HG03442 (cell line): ENCODE data around the gene NOTCH1.
"Not testable (repeated sequence)": the region's sequence is repeated elsewhere in the genome, so short reads cannot be mapped to it uniquely, and the experiment has no call there.

Experiments
- ATAC-seq: cut with Tn5 transposase; IDR thresholded peaks from one replicate; pipeline ENCODE4 v1.9.1; 2021; ENCODE audit warnings: mild to moderate bottlenecking, moderate library complexity; ENCODE audit not compliant: unreplicated experiment

Gene NOTCH1

DNA sequence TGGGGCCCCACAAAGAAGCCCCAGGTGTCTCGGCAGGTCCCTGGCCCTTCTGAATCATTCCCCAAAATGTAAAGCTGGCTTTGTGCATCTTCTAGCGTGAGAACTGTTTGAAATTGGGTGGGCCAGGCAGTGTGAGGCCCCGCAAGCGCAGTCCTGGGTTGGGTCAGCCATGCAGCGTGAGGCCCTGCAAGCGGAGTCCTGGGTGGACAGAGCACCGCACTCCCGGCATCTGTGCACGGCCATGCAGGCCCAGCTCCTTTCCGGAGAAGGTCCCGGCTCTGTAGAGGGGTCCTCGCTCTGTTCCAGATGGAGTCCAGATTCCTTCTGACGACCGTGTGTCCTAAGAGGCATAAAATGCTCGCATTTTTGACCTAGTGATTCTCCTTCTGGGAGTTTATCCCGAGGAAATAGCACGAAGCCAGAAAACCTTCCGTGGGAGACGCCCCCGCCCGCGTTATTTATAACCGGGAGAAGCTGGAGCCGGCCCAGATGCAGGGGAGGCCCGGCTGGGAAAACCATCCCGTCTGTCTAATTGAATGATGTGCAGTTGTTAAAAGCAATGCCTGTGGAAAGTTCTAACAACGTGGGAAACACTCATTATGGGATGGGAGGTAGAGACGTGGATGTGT lies 19.4 kb upstream of the NOTCH1 start:
- no peak for ATAC-seq

DNA sequence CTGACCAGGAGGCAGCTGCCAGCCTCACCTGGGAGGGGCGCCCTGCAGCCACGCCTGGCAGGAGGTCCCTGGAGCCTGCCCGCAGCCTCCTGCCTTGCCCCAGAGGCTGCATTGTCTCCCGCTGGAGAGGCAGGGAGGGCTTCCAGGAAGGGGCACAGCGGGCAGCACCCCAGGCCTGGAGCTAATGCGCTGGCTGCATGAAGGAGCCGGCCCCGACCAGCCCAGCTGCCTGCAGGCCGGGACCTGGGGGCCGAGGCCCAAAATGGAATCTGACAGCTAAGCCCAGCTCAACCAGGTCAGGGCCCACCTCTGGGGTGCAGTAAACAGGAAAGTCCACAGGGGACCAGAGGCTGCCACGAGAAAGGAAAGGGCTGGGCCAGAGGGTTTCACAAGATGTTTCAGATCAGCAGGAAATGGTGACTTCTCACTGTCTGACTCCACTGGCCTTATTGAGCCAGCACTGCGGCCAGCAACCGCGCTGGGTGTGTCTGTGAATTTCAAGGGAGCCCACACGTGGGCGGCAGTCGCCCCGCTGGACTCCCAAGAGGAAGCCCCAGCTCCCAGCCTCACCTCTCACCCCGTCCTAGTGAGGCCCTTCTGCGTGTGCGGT lies 18.6 kb upstream of the NOTCH1 start:
- peak; percentile 55 for ATAC-seq

DNA sequence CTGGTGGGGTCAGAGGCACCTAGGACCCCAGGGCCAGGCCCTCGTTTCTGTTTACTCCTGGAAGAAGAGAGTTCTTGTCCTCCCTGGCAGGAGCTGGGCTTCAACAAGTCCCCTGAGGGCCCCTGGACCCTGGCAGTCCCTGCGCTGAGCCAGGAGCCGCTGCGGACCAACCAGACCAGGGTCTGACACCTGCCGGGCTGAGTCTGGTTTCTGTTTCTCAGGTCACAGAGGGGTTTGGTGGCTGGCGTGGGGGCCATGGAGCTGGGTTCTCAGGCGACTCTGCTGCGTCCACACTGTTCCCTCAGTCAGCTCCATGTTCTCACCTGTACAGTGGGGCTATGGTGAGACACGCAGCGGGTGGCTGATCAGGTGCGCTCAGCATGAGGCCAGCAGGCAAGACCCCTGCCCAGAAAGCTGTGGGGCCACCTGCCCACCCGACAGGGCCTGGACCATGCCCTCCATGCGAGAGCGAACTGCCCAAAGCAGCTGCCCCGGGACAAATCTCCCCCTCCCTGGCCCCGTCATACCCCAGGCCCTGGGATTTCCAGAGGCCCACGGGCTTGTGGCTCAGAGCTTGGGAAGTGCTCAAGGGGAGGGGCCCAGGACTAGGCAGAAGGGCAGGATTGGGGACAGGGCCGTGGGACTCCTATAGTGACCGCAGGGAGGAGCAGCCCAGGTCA lies 17.9 kb upstream of the NOTCH1 start:
- ATAC-seq = no peak

DNA sequence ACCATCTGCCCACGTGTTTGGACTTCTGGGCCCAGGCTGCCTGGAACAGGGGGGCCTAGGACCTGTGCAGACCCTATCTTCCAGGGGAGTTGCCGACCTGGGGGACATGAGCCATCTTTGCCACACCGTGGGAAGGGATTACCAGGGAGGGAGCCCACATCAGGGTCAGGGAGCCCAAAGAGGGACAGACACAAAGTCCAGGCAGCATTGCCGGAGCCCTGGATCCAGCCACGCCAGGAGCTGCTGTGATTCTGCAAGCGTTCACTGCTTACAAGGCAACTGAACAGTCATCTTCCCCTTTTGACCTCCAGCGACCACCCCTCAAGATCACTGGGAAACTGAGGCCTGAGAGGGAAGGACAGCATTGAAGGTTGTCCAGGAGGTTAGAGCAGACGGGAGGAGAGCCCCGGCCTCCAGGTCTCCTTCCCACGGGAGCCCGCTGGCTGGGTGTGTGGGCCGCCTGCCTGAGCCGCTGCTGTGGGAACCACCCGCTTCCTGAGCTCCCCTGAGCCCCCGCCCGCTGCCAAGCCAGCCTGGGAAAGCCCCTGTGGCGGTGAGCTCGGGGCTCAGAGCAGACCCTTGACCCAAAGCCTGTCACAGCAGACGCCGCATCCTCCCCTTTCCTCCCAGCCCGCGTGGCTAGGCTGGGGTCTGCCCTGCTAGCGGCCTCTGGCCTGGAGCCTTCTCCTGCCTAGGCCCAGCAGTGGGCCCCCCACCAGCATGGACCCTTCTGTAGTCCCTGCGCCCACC lies 17.1 kb upstream of the NOTCH1 start:
- no peak for ATAC-seq

DNA sequence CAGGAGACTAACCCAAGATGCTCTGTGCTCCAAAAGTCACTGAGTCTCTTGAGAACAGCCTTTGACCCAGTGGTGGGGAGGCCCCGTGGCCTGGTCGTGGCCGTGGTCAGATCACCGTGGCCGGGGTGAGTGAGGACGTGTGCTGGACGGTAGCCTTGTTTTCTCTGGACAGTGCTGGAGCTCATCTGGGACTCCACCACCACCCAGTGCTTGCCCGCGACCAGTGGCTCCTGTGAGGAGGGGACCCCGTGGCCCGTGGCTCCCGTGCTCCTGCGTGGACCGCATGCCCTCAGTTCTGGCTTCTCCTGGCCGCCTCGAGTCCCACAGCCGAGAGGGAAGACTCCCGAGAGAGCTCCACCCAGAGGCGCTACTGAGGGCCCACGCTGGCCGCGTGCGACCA lies 15.9 kb upstream of the NOTCH1 start:
- ATAC-seq = no peak

DNA sequence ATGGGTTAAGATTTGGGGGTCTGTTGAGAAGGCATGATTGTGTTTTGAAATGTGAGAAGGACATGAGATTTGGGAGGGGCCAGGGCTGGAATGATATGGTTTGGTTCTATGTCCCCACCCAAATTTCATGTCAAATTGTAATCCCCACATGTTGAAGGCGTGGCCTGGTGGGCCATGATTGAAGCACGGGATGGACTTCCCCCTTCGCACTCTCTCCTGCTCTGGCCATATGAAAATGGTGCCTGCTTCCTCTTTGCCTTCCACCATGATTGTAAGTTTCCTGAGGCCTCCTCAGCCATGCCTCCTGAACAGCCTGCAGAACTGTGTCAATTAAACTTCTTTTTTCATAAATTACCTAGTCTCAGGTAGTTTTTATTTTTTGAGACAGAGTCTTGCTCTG lies 14.7 kb upstream of the NOTCH1 start:
- no peak for ATAC-seq

DNA sequence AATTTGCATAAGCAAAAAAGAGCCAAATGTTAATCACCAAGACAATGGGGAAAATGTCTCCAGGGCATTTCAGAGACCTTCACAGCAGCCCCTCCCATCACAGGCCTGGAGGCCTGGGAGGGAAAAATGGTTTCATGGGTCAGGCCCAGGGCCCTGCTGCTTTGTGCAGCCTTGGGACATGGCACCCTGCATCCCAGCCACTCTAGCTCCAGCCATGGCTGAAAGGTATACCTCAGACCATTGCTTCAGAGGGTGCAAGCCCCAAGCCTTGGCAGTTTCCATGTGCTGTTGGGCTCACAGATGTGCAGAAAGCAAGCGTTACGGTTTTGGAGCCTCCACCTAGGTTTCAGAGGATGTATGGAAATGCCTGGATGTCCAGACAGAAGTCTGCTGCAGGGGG lies 13.5 kb upstream of the NOTCH1 start:
- not testable (repeated sequence) for ATAC-seq

DNA sequence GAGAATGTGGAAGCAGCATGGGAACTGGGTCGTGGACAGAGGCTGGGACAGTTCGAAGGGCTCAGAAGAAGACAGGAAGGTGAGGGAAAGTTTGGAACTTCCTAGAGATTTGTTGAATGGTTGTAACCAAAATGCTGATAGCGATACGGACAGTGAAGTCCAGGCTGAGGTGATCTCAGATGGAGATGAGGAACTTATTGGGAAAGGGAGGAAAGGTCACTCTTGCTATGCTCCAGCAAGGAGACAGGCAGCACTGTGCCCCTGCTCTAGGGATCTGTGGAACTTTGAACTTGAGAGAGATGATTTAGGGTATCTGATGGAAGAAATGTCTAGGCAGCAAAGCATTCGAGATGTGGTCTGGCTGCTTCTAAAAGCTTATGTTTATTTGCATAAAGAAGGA lies 13.0 kb upstream of the NOTCH1 start:
- ATAC-seq = not testable (repeated sequence)

DNA sequence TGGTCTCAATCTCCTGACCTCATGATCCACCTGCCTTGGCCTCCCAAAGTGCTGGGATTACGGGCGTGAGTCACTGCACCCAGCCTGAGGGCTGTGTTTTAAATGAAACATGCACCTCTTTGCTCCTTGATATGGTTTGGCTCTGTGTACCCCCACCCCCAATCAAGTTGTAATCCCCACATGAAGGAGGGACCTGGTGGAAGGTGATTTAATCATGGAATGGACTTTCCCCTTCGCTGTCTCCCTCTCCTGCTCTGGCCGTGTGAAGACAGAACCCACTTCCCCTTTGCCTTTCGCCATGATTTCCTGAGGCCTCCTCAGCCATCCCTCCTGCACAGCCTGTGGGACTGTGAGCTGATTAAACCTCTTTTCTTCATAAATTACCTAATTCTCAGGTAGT lies 12.5 kb upstream of the NOTCH1 start:
- no peak for ATAC-seq

DNA sequence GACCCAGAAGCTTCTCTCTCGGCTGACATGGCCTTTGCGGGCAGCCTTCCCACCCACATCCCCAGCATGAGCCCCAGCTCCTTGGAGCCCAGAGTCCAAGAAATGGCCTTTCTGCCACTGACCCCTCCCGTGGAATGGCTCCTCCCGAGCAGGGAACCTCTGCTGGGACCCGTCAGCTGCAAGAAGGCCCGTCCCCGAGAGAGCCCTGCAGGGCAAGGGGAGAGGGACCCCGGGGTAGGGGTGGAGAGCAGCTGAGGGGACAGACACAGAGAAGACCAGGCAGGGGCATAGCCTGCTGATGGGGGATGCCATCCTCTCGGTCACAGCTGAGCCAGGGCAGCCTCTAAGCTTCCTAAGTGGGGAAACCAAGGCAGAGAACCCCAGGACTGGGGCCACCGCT lies 11.2 kb upstream of the NOTCH1 start:
- ATAC-seq = no peak

DNA sequence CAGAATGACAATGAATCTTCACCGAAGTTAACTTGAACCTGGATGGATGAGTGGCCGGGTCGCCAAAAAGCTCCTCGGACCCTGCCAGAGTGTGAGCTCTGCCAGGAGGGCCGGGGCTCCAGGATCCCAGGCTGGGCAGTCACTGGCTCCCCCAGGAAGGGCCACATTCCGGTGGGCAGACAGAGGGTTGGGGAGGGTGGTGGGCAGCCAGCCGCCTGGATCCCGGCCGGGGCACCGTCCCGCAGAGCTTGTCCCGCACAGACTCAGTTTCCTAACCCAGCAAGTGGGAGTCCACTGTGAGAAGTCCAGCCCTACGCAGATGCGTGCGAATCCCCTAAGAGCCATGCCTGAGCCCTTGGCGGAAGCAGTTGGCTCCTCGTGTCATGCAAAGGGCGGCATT lies 10.3 kb upstream of the NOTCH1 start:
- no peak for ATAC-seq

DNA sequence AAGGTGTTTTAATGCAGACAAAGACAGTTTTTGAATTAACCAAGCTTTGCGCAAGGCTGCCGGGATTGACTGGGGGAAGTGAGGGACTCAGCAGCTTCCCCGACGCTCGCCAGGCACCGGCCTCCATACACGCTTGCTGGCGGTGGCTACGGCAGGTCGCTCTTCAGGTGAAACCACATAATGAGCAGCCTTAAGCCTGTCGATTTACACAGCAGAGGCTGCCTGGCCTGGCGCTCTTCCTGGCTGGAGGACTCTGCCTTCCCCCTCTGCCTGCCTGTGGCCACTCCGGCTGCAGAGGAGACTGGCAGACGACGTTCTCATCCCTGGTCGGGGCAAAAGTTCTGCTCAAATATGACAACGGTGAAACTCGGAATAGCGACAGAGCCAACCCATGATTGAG lies 9.0 kb upstream of the NOTCH1 start:
- no peak for ATAC-seq

DNA sequence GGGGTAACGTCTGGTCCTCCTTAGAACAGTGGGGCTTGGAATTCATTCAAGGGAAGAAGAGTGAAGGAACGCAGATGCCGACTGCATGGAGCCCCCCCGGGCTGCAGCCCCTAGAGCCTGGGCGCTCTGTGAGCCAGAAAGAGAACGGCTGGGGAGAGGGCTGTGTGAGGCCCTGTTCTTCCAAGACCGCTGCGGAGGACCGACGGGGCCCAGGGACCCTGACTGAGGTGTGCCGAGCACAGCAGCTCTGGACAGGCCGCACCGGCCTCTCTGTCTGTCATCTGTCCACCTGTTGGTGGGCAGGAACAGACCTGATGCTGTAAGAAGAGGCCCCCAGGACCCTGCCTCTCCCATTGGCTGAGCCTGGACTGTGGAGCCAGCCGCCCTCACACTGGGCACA lies 7.7 kb upstream of the NOTCH1 start:
- no peak for ATAC-seq

DNA sequence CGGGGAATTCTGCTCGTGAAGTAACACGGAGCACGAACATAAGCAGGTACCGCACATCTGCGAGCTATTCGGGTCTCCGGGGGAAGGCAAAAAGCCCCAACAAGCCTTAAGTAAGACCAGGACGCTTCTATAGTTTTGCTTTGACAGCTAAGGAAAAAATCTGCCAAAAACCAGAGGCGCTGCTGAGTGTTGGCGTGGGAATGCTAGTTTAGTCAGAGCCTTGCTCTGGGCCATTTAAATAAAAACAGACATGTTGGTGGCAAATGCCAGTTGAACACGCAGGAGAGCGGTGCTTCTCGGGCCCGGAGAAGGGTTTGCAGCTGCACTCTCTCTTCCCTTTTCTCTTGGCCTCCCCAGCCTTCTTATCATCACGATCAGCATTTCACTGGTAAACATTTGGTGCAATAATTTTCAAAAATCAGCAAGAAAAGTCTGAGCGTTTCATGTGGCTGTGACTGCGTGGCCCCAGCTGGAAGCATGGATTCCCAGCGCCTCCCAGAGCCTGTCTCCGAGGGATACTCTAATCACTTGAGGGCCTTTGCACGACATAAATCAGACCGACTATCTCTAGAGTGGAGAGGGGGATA lies 6.4 kb upstream of the NOTCH1 start:
- no peak for ATAC-seq

DNA sequence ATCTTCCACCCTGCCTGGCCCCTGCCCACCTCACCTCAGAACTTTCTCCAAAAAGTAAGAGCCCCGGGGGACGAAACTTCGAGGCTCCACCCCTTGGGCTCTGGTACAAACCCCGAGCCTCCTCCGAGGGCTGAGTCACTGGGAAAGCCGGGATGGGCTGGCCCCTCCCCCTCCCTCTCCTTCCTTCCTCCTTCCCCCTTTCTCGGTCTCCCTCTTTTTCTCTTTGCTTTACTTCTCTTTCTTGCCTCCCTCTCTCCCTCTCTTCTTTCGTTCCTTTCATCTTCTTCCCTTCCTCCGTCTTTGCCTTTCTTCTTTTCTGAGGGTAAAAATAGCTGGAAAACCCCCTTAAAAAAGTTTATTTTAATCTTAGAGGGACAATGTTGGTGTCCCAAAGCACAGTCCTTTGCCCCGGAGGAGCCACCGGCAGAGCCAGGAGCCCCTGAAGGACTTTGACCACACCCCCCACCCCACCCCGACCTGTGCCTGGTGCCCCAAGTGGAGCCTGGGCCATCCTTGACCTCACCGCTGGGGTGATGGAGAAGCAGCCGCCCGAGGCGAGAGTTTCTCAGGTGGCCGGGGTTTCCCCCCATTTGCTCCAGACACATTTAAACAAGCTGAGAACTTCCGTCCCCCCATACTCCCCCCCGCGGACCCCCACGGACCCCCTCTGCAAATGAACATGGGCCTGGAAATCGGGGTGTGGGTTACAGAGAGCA lies 5.7 kb upstream of the NOTCH1 start:
- ATAC-seq = no peak

DNA sequence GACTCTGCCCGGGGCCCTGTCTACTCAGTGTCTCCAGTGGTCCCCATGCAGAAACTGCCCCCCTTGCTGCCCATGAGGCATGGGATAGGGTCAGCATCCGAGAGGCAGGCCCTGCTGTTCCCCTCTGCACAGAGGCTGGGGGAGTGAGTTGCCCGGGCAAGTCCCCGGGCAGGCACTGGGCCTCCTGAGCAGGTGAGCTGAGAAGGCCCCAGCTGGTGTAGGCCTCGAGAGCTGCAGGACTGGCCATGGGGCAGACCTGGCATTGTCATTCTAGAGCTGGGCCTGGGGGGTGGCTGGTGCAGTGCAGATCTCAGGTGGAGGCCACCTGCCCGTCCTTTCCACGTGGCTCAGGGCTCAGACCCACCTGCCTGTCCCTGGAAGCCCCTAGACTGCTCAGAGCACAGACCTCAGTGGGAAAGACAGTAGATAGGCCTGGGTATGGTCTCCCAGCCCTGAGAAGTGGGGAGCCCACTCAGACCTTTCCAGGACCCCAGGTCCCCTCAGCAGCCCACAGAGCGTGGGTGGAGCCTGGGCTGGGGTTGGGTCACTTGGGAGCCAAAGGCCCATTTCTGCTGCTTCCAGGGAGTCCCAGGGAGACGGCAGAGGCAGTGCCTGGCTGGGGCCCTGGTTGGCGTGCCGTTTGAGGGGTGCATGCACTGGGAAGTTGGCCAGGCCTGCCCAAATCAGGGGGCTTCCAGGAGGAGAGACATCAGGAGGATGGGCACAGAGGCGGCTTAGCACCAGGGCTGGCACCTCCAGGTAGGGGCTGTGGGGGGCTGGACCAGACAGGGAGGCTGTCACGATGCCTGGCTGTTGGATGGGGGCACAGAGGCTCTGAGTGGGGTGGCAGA lies 4.8 kb upstream of the NOTCH1 start:
- ATAC-seq = no peak

DNA sequence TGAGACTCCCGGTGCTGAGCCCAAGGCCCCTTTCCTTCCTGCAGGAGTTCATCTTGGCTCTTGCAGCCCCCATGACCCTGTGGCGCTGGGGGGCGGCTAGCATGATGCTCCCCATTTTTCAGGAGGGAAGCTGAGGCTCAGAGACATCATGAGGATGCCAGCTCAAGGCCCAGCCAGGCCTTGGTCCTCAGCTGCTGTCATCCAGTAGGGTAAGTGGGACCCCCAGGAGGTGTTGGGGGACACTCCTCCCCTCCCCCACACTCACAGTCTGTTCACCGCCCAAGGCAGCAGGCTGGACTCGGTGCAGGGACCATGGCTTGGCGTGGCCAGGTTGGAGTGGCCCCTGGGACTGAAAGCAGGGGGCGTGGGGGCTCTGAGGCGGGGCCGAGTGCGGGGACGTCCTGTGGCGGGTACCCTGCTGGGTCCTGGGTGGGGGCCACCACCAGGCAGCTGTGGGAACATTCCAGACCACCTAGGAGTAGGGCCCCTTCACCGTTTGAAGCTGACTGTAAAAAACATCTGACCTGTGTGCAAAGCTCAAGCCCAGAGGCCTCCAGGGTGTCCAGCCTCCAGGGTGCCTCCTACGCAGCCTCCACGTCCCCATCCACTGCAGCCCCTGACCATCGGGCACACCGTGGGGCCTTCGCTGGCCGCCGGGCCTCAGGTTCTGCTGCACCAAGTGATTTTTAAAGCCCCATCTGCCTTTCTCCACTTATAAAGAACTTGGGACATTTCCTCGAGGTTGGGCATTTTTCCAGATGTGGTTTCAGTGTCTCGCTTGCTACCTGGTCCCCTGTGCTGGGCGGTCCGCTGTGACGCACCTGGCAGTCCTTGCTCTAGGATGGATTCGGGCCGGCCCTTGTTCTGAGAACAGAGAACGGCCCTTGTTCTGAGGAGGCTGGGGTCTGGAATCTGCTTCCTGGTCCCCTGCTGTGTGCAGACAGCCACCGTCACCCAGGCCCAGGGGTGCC lies 3.4 kb upstream of the NOTCH1 start:
- ATAC-seq = no peak

DNA sequence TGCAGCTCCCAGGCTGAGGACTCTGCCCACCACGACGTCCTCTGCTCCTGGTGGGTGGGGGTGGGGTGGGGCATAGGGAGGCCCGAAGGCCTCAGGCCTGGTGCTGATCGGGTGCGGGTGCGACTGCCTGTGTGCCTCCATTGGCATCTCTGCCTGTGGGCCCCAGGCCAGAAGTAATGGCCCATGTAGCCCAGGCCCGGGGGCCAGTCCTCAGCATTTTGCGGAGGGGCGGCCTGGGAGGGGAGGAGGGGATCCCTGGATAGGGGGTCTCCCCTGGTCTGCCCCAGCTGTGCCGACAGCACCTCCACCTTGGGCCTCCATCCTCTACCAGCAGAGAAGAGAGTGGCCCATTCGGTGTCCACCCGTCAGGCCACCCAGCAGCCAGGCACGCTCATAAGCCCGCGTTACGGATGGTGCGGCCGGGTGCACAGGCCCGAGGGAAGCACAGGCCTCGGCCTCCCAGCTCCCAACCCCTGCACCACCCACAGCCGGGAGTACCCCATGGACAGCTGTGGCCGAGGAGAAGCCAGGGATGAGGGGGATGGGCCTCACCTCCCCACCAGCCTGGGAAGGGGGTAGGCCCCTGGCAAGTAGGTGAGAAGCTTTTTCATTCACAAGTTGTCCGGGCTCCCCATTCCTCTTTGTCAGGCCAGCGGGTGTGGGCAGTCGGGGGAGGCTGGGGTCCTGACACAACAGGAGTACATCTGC lies 1.8 kb upstream of the NOTCH1 start:
- no peak for ATAC-seq
